HG03039 (cell line): ENCODE results near the gene FAM83C.
"Not testable (repeated sequence)": the region's sequence is repeated elsewhere in the genome, so short reads cannot be mapped to it uniquely, and the experiment has no call there.

Source experiments
- ATAC-seq: cut with Tn5 transposase; IDR thresholded peaks from one replicate; pipeline ENCODE4 v1.9.1; 2021; ENCODE audit warnings: mild to moderate bottlenecking, moderate library complexity; ENCODE audit not compliant: unreplicated experiment

FAM83C gene

GRCh38 chr20:35270021-35270902, 22.0 kb downstream of the FAM83C start:
- no peak for ATAC-seq

- no peak for ATAC-seq
Observed at GRCh38 chr20:35269055-35269781, 23.0 kb downstream of the FAM83C start.

- no peak for ATAC-seq
Observed at GRCh38 chr20:35267092-35267491, 25.1 kb downstream of the FAM83C start.

- no peak for ATAC-seq
Observed at GRCh38 chr20:35264755-35265154, 27.5 kb downstream of the FAM83C start.

- ATAC-seq, result no peak
Observed at GRCh38 chr20:35263532-35264341, 28.5 kb downstream of the FAM83C start.

- not testable (repeated sequence) for ATAC-seq
Observed at GRCh38 chr20:35262731-35263531, 29.3 kb downstream of the FAM83C start.

- ATAC-seq, result not testable (repeated sequence)
Observed at GRCh38 chr20:35262321-35262720, 29.9 kb downstream of the FAM83C start.

GRCh38 chr20:35260426-35260825, 31.8 kb downstream of the FAM83C start:
- no peak for ATAC-seq

- no peak for ATAC-seq
Observed at GRCh38 chr20:35257175-35257909, 34.9 kb downstream of the FAM83C start.

GRCh38 chr20:35254448-35254999, 37.7 kb downstream of the FAM83C start:
- ATAC-seq, result no peak

- no peak for ATAC-seq
Observed at GRCh38 chr20:35253010-35253409, 39.2 kb downstream of the FAM83C start.

- ATAC-seq, result not testable (repeated sequence)
Observed at GRCh38 chr20:35252598-35252997, 39.6 kb downstream of the FAM83C start.

GRCh38 chr20:35252037-35252461, 40.2 kb downstream of the FAM83C start:
- ATAC-seq, result no peak

GRCh38 chr20:35251613-35251940, 40.6 kb downstream of the FAM83C start:
- no peak for ATAC-seq

GRCh38 chr20:35248641-35249475, 43.4 kb downstream of the FAM83C start:
- ATAC-seq, result no peak

GRCh38 chr20:35246723-35247122, 45.5 kb downstream of the FAM83C start:
- ATAC-seq, result no peak

GRCh38 chr20:35243986-35244385, 48.2 kb downstream of the FAM83C start:
- ATAC-seq, result no peak

GRCh38 chr20:35243317-35243716, 48.9 kb downstream of the FAM83C start:
- ATAC-seq, result no peak
